Adrenal gland (tissue), 5 donors: Measurements from ENCODE around the gene SMAD3.

Experiments
- CTCF ChIP-seq, 6 experiments: fragments of 450-650 bp in 4 of 6; fragments of 200-600 bp in 2 of 6; sonication (generic) in 1 of 6; IDR thresholded peaks; 1 replicate in 5 of 6; 2 replicates in 1 of 6; pipeline versions ENCODE4 v1.5.1 to v1.8.0; 2016 to 2021; ENCODE audit warnings: antibody characterized with exemption in 6 of 6, mild to moderate bottlenecking in 2 of 6, moderate library complexity in 1 of 6
- POLR2A ChIP-seq, 2 donors: fragments of 450-650 bp; IDR thresholded peaks; one replicate each; pipeline ENCODE4 v1.6.1; 2017; ENCODE audit warnings: antibody characterized with exemption in 2 of 2, mild to moderate bottlenecking in 2 of 2, moderate library complexity in 1 of 2
- donor health status: DM: no; HTN: no; CAD: no.

GRCh38 chr15:67181221-67181639 lies 115.8 kb downstream of the SMAD3 start:
- no peak for TF ChIP-seq CTCF (IDR thresholded peaks at IDR 0.05)
- no peak for TF ChIP-seq POLR2A (IDR thresholded peaks at IDR 0.05)
